Stimulated activated CD4-positive, alpha-beta T cell treated with anti-CD3 and anti-CD28 coated beads, Interleukin-2, amount 100 ng/mL, for 4 hours (primary cell): ENCODE results near the gene MTSS2.
"Not testable (repeated sequence)": the region's sequence is repeated elsewhere in the genome, so short reads cannot be mapped to it uniquely, and the experiment has no call there.

Source experiments
- DNase-seq: peaks from one replicate; pipeline ENCODE4 v3.0.0-alpha.2; 2020; ENCODE audit warnings: low read depth

The MTSS2 gene

GRCh38 chr16:70651524-70651923 lies 34.3 kb downstream of the MTSS2 start:
- DNase-seq, result no peak

GRCh38 chr16:70650216-70650615 lies 35.6 kb downstream of the MTSS2 start:
- no peak for DNase-seq

- no peak for DNase-seq
These were observed 36.6 kb downstream of the MTSS2 start for GRCh38 chr16:70649300-70649699.

- DNase-seq, result no peak
These were observed 37.2 kb downstream of the MTSS2 start for GRCh38 chr16:70648606-70649005.

GRCh38 chr16:70647441-70648359 lies 38.2 kb downstream of the MTSS2 start:
- no peak for DNase-seq

GRCh38 chr16:70646260-70647241 lies 39.3 kb downstream of the MTSS2 start, which contains the start of gene IL34:
Gene IL34, plus strand, starts transcription at chr16:70646559. Its CDS starts 389 bp downstream, at chr16:70646948.
- DNase-seq, result no peak

- DNase-seq, result no peak
These were observed 40.9 kb downstream of the MTSS2 start for GRCh38 chr16:70644763-70645597.

GRCh38 chr16:70643264-70643663 lies 42.6 kb downstream of the MTSS2 start:
- DNase-seq, result not testable (repeated sequence)

- no peak for DNase-seq
These were observed 43.2 kb downstream of the MTSS2 start for GRCh38 chr16:70642633-70643032.

GRCh38 chr16:70638814-70639792 lies 46.8 kb downstream of the MTSS2 start:
- DNase-seq, result no peak
